ENCODE measurements around the gene DDX10.
A peak's percentile ranks its signal among the peaks of the same experiment; 100 is the strongest.
"Not testable (repeated sequence)": the region's sequence is repeated elsewhere in the genome, so short reads cannot be mapped to it uniquely, and the experiment has no call there.

DDX10 gene

GRCh38 chr11:108664730-108665525, at the start of gene DDX10:
Gene DDX10 (plus strand): TSS chr11:108665069. CDS start chr11:108665154, 85 bp downstream.
- peak; percentile 95 to 98 for DNase-seq

GRCh38 chr11:108616549-108616948, 48.3 kb upstream of the DDX10 start:
- no peak for DNase-seq

- no peak for DNase-seq
Measured at GRCh38 chr11:108617055-108617454, 47.8 kb upstream of the DDX10 start.

- DNase-seq: no peak
Measured at GRCh38 chr11:108618529-108618928, 46.3 kb upstream of the DDX10 start.

- DNase-seq: no peak
Measured at GRCh38 chr11:108620958-108621772, 43.7 kb upstream of the DDX10 start.

- no peak for DNase-seq
Measured at GRCh38 chr11:108622341-108622740, 42.5 kb upstream of the DDX10 start.

- DNase-seq: no peak
Measured at GRCh38 chr11:108624196-108624925, 40.5 kb upstream of the DDX10 start.

- DNase-seq: no peak
Measured at GRCh38 chr11:108628326-108628725, 36.5 kb upstream of the DDX10 start.

- DNase-seq: no peak
Measured at GRCh38 chr11:108628812-108629211, 36.1 kb upstream of the DDX10 start.

- DNase-seq: no peak
Measured at GRCh38 chr11:108629274-108629673, 35.6 kb upstream of the DDX10 start.

- DNase-seq: no peak
Measured at GRCh38 chr11:108632041-108632704, 32.7 kb upstream of the DDX10 start.

- no peak for DNase-seq
Measured at GRCh38 chr11:108635106-108635505, 29.8 kb upstream of the DDX10 start.

GRCh38 chr11:108636222-108636621, 28.6 kb upstream of the DDX10 start:
- no peak for DNase-seq

GRCh38 chr11:108639146-108639545, 25.7 kb upstream of the DDX10 start:
- no peak for DNase-seq

- DNase-seq: not testable (repeated sequence)
Measured at GRCh38 chr11:108641752-108642151, 23.1 kb upstream of the DDX10 start.

GRCh38 chr11:108643974-108644373, 20.9 kb upstream of the DDX10 start:
- no peak for DNase-seq

- no peak for DNase-seq
Measured at GRCh38 chr11:108645970-108646369, 18.9 kb upstream of the DDX10 start.

- no peak for DNase-seq
Measured at GRCh38 chr11:108647387-108647700, 17.5 kb upstream of the DDX10 start.

GRCh38 chr11:108647701-108648527, 17.0 kb upstream of the DDX10 start:
- DNase-seq: peak; percentile 52 to 58

- DNase-seq: no peak
Measured at GRCh38 chr11:108648528-108648885, 16.4 kb upstream of the DDX10 start.

GRCh38 chr11:108654100-108654499, 10.8 kb upstream of the DDX10 start:
- not testable (repeated sequence) for DNase-seq
